ENCODE data around the gene AGAP1.

Gene AGAP1

DNA sequence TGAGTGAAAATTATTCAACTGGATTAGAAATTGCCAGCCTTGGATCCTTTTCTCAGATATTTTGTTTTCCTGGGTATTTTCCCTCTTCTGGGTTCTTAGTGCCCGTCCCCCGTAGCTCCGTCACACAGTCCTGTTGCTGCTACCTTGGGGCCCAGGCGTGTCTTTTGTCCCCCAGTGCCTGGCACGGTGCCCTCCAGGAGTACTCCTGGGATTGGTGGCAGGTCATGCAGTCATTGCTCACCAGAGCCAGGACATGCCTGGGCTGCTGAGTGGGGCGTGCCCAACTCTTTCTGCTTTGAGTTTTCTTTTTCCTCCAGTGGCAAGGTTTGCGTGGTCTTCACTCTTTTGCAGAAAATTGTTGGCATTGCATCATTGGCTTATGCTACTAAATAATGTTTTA lies 275.2 kb downstream of the AGAP1 start:
- no peak for DNase-seq (ENCODE audit: low spot score)

DNA sequence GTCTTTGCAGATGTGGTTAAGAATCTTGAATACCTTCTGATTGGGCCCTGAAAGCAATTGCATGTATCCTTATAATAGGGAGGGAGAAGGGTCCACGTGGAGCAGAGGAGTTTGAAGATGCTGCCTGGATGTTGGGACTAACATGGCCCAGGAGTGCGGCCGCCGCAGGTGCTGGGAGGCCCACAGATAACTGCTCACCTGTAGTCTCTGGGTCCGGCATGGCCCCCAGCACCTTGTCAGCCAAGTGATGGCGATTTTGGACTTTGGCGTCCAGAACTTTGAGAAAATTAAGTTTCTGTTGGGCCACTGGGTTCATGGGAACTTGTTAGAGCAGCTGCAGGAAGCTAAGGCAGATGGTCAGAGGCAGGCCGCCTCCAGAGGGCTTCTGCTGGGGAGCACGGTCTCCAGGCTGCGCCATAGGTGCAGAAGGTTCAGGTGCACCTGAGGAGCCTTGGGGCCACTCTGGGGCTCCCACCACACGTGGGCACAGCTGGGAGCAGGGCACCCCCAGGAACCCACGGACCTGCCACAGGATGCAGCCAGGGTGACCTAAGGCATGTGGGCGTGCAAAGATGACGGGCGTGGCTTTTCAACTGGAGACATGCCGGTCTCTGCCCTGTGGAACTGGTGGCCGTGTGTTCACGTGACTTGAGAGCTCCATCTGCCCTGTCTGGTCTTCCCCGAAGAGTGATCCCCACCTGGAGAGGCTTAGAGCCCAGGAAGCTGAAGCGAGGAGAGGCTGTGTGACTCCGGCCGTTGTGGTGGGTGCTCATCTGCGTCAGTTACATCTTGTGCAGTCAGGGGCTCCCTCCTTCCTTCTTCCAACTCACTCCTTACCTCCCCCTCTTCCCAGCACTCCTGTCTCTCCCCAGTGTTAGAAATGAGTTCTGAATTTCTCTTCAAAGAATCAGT lies 277.3 kb downstream of the AGAP1 start:
- DNase-seq (ENCODE audit: low spot score), result no peak

DNA sequence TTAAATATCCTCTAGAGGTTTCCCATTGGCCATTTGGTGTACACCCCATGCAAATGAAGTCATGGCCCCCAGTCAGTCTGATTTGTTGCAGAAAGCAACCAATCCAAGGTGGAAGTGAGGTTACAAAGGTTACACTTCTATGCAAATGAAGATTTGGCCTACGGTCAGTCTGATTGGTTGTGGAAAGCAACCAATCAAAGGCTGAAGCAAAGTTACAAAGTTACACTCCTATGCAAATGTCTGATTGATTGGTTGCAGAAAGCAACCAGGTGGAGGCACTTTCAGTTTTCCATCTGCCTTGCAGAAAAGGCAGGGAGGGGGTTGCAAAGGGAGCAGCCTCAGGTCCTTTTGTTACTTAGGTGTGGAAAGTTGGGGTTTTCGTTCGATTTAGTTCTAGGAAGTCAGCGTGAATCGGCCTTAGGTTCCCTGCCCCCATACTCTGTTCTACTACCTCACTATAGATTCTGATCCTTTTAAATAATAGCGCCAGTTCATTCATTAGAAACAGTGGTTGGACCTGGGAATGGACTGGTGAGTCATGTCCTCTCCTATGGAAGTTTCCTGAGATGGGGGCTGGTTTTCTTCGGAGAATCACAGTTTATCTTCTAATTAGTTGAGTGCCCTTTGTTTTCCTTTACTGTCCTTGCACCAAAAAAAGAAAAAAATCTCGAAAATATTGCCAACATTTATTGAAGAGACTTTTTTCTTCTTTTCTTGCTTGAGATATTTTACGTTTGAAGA lies 279.5 kb downstream of the AGAP1 start:
- no peak for DNase-seq (ENCODE audit: low spot score)

DNA sequence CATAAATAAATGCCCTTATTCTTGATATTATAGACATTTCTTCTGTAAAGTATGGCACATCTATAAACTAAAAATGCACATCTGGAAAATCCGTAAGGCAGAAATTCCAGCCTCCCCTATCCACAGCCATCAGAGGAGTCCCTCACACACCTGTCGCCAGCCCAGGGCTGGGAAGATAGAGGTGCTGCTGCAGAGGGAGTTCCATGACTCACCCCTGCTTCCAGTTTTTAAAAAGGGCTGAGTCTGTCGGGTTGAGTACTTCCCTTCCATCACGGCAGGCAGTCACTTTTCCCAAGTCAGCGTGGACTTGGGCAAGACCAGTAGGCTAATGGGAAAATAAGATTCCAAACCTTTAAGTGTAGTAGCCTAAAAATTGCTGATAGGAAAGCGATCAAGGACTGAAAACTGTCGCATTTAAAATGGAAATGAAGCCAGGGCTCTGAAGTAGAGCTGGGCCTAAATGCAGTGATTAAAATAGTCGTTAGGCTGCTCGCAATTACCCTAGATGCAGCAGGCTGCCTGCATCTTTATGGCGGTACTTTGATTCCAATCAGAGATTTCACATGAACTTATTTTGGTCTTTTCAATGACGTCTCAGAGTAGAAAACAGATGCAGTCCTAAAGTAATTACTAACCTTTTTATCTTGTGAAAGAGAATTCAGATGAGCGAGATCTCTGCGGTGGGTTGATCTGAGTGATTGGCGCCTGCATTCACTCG lies 280.5 kb downstream of the AGAP1 start:
- DNase-seq (ENCODE audit: low spot score), result no peak

DNA sequence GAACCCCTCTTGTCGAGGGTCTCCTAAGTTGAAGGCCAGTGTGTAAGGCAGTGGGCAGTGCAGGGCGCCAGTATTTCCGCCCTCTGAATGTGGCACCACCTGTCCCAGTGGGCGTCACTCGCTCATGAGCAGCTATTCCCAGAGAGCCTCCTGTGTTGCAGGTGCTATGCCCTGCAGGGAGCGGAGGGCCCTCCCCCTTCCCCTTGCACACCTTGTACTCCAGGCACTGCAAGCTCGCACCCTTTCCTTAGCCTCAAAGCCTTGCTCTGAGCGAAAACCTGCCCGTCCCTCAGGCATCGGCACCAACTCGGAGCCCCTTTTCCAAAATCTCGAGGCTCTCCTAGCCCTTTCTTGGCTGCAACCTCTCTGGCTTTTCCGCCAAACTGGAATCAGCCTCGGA lies 282.7 kb downstream of the AGAP1 start:
- DNase-seq (ENCODE audit: low spot score), result no peak

DNA sequence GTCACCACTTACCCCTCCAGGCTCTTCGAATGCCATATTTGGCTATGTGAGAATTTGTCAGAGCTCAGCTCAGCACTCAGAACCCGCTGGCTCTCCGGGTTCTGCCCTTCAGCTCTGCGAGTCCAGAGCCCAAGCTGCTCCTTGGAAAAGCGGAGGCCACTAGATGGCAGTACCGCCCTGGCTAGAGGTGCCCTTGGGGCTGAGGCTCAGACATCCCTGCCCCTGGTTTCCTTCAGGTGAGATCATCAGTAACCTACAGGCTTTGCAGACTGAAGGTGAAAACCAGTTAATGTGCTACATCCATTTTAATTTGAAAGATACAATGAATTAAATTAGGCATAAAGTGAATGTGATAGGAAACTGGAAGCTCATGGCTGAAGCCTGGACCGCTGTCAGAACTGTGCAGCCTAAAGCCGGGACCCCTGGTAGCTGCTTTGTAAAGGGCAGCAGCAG lies 285.6 kb downstream of the AGAP1 start:
- DNase-seq (ENCODE audit: low spot score), result peak; percentile 70

DNA sequence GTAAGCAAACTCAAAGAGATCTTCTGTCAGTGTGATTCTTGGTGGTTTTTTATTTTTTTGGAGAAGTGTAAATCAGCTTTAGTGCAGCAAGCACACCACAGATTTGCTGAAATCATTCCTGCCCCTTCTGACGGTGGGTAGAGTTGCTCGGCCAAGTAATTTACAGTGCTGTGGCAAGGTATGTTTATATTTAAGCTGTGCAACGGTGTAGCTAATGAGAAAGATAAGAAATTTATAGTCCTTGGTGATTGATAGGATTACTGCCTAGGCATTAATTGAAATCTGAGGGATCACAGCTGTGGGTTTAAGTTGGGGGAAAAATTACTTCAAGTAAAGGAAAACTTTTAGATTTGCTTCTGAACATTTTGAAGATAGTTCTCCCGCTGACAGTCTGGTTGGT lies 286.6 kb downstream of the AGAP1 start:
- no peak for DNase-seq (ENCODE audit: low spot score)

DNA sequence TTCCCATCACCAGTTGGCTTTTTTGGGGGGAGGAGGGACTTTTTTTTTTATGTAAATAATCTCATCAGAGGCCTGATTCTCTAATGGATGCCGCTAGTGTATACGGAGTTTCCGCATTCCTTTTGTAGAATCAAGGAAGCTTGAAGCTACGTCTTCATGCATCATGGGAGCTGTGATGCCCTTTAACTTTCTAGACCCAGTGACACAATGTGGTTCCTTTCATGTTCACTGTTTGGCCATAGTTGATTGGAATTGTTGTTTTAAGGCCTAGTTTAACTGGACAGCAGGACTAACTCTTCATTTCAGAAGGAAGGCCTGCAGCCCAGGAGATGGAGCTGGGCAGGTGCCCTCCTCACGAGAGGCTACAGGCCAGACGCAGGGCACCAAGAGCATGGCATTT lies 287.9 kb downstream of the AGAP1 start:
- DNase-seq (ENCODE audit: low spot score), result no peak

DNA sequence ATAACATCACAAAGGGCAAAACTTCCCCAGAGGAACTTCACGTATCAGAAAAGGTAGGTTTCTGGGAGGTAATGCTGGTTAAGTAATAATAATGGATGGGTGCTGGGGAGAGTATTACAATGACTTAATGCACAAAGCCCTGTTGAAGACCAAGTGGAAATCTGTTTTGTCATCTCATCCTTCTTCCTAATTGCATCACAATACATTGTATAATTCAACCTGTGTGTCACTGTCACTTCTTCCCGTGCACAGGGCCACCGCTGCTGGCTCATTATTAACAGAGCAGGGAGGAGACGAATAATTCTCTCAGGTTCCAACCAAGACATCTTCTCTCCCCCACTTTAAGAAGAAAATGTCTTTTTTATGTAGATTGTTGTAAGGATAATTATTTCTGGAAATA lies 290.9 kb downstream of the AGAP1 start:
- DNase-seq (ENCODE audit: low spot score), result no peak

DNA sequence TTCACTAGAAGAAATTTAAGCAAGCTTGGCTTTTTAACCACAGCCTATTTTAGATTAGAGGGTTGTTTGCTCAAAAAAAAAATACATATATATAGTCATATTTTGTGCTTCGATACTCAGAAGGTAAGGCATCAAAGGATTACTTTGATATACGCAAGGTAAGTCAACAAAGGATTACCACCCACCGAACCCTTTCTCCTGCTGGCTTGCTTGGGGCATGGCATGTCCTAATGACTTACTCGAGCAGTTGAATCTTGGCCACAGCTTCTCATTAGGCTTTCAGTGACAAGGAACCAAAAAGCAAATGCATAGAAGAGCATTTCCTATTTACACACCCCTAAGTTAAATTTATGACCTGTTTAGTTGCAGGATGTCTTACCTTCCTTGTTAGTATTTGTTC lies 295.7 kb downstream of the AGAP1 start:
- DNase-seq (ENCODE audit: low spot score), result no peak

DNA sequence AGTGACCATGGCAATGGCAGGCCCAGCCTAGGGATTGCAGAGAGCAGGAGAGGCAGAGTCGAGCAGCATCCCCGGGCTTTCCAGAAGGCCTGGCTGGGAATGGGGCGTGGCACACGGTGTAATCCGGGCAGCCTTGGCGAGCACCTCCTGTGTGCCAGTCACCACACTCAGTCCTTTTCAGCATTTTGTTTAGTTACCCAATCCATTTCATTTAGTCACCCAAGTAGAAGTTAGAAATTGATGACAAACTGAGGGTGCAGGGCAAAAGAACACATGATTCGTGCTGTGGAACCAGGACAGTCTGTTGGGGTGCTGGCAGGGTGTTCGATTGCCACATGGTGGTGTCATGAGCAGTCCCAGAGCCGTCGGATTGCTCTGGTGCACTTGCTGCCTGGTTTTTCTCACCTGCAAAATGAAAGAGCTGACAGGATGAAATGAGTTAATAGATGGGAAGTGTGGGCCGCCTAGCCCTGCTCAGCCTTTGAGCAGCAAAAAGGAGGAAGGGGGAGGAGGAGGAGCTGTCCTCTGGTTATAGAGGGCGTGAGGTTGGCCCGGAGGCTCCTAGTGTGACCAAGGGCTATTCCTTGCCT lies 299.4 kb downstream of the AGAP1 start:
- no peak for DNase-seq (ENCODE audit: low spot score)

DNA sequence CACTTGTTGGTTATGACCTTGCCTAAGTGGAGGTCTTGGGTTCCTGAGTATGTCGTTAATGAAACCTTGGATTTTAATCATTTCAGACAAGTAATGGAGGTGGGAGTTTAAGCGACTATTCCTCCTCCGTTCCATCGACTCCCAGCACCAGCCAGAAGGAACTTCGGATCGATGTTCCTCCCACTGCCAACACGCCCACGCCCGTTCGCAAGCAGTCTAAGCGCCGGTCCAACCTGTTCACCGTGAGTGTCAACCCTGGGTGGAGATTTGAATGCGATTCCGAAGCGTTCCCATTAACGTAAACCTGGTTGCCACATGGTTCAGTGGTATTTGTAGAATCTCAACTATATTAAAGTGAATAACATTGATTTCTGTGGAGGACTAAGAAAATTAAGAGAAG lies 305.4 kb downstream of the AGAP1 start:
- DNase-seq (ENCODE audit: low spot score), result no peak

DNA sequence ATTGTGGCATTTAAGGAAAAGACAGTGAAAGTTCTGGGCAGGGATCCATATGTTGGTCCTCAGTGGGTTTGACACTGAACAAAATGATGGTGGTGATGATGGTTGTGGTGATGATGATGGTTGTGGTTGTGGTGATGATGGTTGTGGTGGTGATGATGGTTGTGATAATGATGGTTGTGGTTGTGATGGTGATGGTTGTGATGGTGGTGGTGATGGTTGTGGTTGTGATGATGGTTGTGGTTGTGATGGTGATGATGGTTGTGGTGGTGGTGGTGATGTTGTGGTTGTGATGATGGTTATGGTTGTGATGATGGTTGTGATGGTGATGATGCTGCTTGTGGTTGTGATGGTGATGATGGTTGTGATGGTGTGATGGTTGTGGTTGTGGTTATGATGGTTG lies 308.7 kb downstream of the AGAP1 start:
- no peak for DNase-seq (ENCODE audit: low spot score)

DNA sequence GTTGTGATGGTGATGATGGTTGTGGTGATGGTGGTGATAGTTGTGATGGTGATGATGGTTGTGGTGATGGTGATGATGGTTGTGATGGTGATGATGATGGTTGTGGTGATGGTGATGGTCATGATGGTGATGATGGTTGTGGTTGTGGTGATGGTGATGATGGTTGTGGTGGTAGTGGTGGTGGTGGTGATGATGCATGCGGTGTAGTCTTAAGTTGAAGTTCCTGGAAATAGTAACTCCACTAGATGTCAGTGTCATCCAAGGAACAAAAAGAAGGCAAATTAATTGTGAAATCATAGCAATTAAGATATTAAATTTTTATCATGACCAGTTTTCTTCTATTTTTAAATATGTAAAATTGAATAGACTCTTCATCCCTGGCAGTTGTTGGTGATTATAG lies 309.2 kb downstream of the AGAP1 start:
- no peak for DNase-seq (ENCODE audit: low spot score)

DNA sequence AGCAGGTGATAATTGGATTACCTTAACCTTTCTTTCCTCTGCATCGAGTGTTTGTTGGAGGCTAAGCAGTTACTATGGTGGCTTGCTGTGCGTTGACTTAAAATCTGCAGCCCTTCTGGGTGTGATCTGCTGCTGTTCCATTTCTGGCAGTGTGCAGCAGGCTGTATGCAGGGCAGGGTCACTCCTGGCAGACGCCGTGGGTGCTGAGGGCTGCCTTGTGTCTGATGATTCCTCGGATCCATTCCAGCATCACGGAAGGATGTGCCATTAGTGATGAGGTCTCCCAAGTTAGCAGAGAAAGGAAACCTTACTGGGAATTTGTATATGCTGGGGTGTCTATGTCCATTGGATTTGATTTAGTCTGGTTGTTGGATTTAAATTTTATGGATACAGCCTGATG lies 310.8 kb downstream of the AGAP1 start:
- DNase-seq (ENCODE audit: low spot score), result no peak

DNA sequence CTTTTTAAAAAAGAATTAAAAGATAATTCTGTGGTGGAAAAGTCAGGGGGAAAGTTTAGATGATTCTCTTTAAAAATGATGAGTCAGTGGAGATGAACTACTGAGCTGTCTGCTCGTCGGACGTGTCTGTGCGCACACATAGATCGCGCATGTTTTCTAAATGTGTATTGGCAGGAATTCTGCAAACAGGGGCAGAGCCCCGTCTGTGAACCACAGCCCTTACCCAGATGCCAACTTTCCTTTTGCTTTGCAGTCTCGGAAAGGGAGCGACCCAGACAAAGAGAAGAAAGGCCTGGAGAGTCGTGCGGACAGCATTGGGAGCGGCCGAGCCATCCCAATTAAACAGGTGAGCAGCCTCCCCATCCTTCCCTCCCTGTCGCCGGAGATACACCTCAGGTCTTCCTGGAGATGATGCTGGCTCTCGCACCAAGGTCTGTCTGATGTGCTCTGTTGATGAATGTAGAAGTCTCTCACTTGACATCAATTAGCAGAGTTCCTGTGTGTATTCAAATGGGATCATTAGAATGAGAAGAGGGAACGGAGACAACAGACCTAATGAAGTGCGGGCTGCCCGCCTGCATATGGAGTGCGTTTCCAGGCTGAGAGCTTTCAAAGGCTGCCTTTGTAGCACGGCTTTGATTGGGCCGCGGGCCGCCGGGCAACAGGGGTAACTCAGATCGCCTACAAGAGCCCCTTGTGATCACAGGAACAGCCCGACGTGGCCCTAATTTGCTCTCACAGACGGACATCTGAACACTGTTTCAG lies 313.3 kb downstream of the AGAP1 start:
- DNase-seq (ENCODE audit: low spot score), result no peak

DNA sequence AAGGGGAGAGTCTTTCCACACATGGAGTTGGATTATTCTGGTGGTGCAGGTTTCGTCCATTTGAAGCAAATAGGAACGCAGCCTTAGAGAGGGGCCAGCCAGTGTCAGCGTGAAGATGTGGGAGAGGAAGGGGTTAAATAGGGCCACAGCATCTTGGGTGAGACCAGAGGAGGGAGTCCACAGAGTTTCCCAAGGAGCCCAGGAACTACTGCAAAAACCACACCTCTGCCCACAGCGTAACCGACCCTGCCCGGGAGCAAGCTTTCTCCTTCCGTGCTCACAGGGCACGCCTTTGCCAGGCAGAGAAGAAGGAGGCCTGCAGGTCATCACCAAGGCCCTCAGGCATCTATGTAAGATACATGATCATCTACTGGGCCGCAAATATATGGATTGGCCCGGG lies 314.5 kb downstream of the AGAP1 start:
- no peak for DNase-seq (ENCODE audit: low spot score)

DNA sequence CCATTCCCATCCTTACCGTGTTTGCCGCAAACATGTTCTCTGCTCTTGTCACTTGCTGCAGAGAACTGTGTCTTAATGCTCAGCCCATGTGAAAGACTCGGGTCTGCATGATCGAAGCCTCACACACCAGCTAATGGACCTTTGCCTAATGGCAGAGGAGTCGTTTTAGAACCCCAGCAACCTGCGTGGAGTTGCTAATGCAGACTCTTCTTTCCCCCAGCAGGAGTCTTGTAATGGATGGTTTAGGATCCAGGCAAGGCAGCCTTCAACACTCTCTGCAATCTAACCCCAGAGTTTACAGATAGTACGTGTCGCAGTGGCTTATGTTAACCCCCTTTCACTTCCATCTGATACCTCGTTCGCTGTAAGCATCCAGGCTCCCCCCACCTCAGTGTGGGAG lies 316.4 kb downstream of the AGAP1 start:
- DNase-seq (ENCODE audit: low spot score), result no peak

DNA sequence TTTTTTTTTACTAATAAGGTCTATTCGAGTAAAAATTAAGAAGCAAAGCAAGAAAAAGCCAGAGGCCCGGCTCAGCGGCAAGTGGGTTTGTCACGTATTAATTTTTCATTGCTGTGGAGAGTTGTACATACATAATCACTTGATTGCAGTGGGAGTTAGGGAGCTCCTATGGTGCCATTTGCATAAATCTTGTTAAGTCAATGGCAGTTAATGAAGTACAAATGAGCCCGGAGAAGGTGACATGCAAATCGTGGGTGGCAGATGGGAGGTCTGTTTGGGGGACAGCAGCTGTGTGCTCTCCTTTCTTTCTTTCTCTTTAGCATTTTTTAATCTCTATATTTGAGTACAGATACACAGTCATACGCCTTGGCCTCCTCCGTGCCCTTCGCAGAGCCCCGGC lies 317.0 kb downstream of the AGAP1 start:
- DNase-seq (ENCODE audit: low spot score), result no peak

DNA sequence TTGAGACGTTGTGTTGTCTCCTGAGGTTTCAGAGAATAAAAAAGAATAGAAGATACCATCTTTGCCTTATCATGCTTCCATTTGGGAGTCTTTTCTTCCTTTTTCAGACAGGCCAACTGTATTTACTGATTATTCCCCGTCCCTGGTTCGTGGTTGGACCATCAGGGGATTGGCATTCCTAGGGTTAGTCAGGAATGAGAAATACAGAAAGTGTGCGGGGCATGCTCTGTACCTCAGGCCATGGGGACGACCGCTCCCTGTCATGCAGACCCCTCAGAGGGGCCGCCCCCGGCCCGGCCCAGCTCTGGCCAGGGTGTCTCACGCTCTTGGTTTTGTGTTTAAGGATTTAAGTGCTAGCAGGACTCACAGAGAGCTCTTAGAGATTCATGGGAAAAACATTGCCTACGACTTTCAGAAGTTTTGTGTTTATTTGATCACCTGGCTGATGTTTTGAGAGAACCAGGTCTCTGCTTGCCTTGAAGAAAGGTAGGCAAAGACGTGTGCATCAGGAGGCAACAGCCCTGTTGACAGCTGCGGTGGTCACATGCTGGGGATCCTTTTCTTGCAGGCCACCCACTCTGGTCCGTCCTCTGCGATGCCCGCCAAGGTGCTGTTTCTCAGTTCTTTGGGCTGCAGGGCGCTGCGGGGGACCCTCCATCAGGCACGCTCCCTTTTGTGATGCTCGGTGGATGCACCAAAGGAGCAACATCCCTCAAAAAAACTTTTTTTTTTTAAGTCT lies 317.8 kb downstream of the AGAP1 start:
- DNase-seq (ENCODE audit: low spot score), result no peak

DNA sequence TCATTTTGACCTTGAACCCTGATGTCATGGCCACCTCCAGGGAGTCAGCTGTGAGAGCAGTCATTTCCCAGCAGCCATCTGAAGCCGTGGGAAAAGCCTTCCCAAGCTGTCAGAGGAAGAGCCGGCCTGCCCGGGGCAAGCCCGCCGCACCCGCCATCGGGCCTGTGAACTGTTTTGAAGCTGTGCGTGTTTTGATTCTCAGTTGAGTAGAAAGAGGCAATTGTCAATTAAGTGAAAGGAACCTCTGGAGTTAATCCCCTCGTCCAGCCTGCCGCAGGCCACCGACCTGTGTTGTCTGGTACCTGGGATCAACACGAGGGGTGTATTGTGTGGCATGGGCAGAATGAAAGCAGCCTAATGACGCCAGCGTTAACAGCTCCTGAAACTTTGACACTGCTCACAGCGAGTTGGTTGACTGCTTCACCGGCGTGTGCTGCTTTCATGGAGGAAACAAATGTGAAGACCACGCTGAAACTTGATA lies 318.4 kb downstream of the AGAP1 start:
- DNase-seq (ENCODE audit: low spot score), result no peak

All from hepatic stellate cell (primary cell).